SK-N-SH (cell line): ENCODE measurements around the gene GALNT17.

Experiments
- EP300 ChIP-seq, 2 experiments: IDR thresholded peaks; 2 replicates each; pipeline versions ENCODE4 v1.4.0 to v1.6.1; 2012; ENCODE audit warnings: borderline replicate concordance in 1 of 2, low read depth in 1 of 2, low read length in 1 of 2
- JUND ChIP-seq: IDR thresholded peaks from 2 replicates; pipeline ENCODE4 v1.4.0; 2012
- USF2 ChIP-seq: fragments of 150-350 bp; IDR thresholded peaks from 2 replicates; pipeline ENCODE4 v1.6.1; 2017; ENCODE audit warnings: antibody characterized with exemption, low read length, low read depth, borderline replicate concordance
- TF ChIP-seq, protein P1 (sequence below): fragments of 200-600 bp; sonication (generic); IDR thresholded peaks from 2 replicates; pipeline ENCODE4 v1.6.1; 2017; ENCODE audit warnings: antibody characterized with exemption, mild to moderate bottlenecking, moderate library complexity

DNA sequence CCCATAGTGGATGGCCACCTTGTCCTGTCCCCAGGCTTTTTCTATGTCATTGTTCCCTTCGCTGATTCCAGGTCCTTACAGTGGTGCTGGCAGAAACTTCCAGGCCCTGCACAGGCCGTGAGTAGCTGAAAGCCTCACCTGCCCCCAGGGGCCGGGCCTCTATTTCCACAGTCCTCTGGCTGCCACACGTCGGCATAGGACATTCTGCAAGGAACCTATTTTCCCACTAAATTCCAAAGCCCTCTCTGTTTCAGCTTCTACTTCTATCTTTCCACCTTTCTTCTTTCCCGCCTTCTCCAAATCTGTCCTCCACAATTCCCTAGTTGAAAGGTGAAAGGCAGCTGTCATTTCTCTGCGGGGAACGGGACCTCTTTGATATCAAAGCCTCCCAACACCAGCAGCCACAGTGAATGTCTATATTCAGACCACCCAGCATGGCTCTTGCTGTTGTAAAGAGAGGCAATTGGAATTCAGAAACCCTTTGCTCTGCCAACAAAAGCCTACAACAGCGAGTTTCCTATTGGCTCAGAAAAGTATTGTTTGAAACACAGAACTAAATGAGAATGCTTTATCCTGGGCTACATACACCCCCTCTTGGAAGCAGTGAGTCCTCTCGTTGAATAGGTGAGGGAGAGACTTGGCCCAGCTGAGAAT, 607.7 kb downstream of the GALNT17 start:
- TF ChIP-seq, protein P1, sequence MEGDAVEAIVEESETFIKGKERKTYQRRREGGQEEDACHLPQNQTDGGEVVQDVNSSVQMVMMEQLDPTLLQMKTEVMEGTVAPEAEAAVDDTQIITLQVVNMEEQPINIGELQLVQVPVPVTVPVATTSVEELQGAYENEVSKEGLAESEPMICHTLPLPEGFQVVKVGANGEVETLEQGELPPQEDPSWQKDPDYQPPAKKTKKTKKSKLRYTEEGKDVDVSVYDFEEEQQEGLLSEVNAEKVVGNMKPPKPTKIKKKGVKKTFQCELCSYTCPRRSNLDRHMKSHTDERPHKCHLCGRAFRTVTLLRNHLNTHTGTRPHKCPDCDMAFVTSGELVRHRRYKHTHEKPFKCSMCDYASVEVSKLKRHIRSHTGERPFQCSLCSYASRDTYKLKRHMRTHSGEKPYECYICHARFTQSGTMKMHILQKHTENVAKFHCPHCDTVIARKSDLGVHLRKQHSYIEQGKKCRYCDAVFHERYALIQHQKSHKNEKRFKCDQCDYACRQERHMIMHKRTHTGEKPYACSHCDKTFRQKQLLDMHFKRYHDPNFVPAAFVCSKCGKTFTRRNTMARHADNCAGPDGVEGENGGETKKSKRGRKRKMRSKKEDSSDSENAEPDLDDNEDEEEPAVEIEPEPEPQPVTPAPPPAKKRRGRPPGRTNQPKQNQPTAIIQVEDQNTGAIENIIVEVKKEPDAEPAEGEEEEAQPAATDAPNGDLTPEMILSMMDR = no peak
- TF ChIP-seq JUND = no peak
- no peak for TF ChIP-seq EP300 (IDR thresholded peaks at IDR 0.05; ENCODE audit: borderline replicate concordance in 1 of 2, low read depth in 1 of 2, low read length in 1 of 2)
- TF ChIP-seq USF2 = no peak
